Heart left ventricle (tissue), 16 donors: ENCODE data around the gene OSMR. TPM values are rescaled to one million over a fixed set of nuclear protein-coding genes. Genes with fewer than 3 reads are reported as not detected.

Experiments
- ATAC-seq, 4 donors: fragments of 200-7000 bp; cut with Tn5 transposase; one replicate each; pipeline ENCODE4 v1.9.1; 2020 to 2022; ENCODE audit warnings: moderate library complexity in 4 of 4, mild to moderate bottlenecking in 3 of 4, moderate number of reproducible peaks in 1 of 4
- DNase-seq, 5 donors: peaks; one replicate each; pipeline ENCODE4 v3.0.0-alpha.2; 2020
- H3K27ac ChIP-seq, 12 donors: fragments of 200-600 bp; sonication (generic) in 4 of 12; one replicate each; pipeline versions ENCODE4 v1.5.0 to v1.8.0; 2016 to 2022; ENCODE audit warnings: mild to moderate bottlenecking in 2 of 12
- H3K27me3 ChIP-seq, 9 donors: fragments of 200-600 bp; sonication (generic) in 2 of 9; one replicate each; pipeline versions ENCODE4 v1.5.1 to v1.8.0; 2016 to 2022; ENCODE audit warnings: mild to moderate bottlenecking in 3 of 9
- H3K36me3 ChIP-seq, 9 donors: fragments of 200-600 bp; sonication (generic) in 2 of 9; one replicate each; pipeline versions ENCODE4 v1.5.0 to v1.8.0; 2018 to 2022; ENCODE audit warnings: mild to moderate bottlenecking in 2 of 9
- H3K4me1 ChIP-seq, 12 donors: fragments of 200-600 bp; sonication (generic) in 4 of 12; one replicate each; pipeline versions ENCODE4 v1.5.0 to v1.8.0; 2016 to 2022; ENCODE audit warnings: mild to moderate bottlenecking in 3 of 12
- H3K4me3 ChIP-seq, 12 donors: fragments of 200-600 bp; sonication (generic) in 4 of 12; one replicate each; pipeline versions ENCODE4 v1.5.0 to v1.8.0; 2017 to 2022; ENCODE audit warnings: mild to moderate bottlenecking in 9 of 12, moderate library complexity in 4 of 12
- H3K9me3 ChIP-seq, 12 donors: fragments of 200-600 bp; sonication (generic) in 4 of 12; one replicate each; pipeline versions ENCODE4 v1.5.0 to v1.8.0; 2016 to 2022; ENCODE audit warnings: mild to moderate bottlenecking in 1 of 12
- POLR2A ChIP-seq, 2 donors: fragments of 450-650 bp; IDR thresholded peaks; one replicate each; pipeline ENCODE4 v1.6.1; 2017; ENCODE audit warnings: antibody characterized with exemption in 2 of 2, mild to moderate bottlenecking in 2 of 2, moderate library complexity in 2 of 2
- WGBS, 4 donors: extraction: QIAGEN DNeasy Blood & Tissue Kit in 2 of 4; methylation state at CpG; one replicate each; pipeline versions ENCODE4 v1.1.5 to v1.1.7; 2013 to 2018; 5-methylcytosine and 5-hydroxymethylcytosine counted together
- intact Hi-C, 10 donors: fragments of 100-400 bp; cut with DNase I; formaldehyde crosslinking; loops; one replicate each; pipeline versions ENCODE4 v1.11.1 to v1.14.2; 2022
- polyA plus RNA-seq, 2 donors: library from polyadenylated mRNA; stranded (reverse); fragments of 200-250 nt; gene quantifications; one replicate each; pipeline ENCODE4 v1.2.3, GENCODE V29; 2013
- total RNA-seq, 9 donors: library from RNA; depleted of rRNA in 2 of 9; stranded (reverse); fragments of >200 nt in 2 of 9; fragmentation: NEBNext Ultra II Directional in 3 of 9; extraction: Animal tissue kit (Norgen Biotek cat#: 25700) in 3 of 9; gene quantifications; one replicate each; pipeline versions ENCODE4 v1.1.0 to v1.2.4, GENCODE V29; 2016 to 2023
- TF ChIP-seq, protein P1 (sequence below), 12 donors: fragments of 200-600 bp; sonication (generic) in 4 of 12; IDR thresholded peaks; one replicate each; pipeline versions ENCODE4 v1.5.0 to v1.8.0; 2018 to 2022; ENCODE audit warnings: antibody characterized with exemption in 12 of 12, mild to moderate bottlenecking in 5 of 12
- donor health status: ischemic (EF 13 %, LVEDD 7.1; RV severe dilation, severe dysfunction).
- donor health status: healthy with polysubstance abuse.
- donor health status: DM: no; HTN: yes; CAD: no.
- donor health status: DM: no; HTN: no; CAD: no.
- donor health status: ischemic (EF 25% LVEDD 6.9; RV normal size, moderate dysfunction).
- donor health status: ischemic (EF 25% LVEDD 5.7; RV mildly dilated, moderate dysfunction).
- donor health status: healthy.
- donor health status: DM: yes; HTN: yes; CAD: no.
- donor health status: ischemic (EF 35%, LVEDD 5.7; RV mildly dilated, moderate dysfunction).
- donor health status: nonischemic (EF 11% LVEDD 7.7; RV severe dilation, severe dysfunction).
- donor health status: DM: yes; HTN: yes; CAD: no.
- donor health status: PGD.
- donor health status: ischemic (EF 29% LVEDD 5.4; RV normal size, mild dysfunction).
- donor health status: nonischemic (EF 23%, LVEDD 6.1; RV moderate dilation, normal function).

OSMR gene
- total and polyA plus RNA-seq, 11 donors: 4.2 to 39.2 (median 12.0) TPM

DNA sequence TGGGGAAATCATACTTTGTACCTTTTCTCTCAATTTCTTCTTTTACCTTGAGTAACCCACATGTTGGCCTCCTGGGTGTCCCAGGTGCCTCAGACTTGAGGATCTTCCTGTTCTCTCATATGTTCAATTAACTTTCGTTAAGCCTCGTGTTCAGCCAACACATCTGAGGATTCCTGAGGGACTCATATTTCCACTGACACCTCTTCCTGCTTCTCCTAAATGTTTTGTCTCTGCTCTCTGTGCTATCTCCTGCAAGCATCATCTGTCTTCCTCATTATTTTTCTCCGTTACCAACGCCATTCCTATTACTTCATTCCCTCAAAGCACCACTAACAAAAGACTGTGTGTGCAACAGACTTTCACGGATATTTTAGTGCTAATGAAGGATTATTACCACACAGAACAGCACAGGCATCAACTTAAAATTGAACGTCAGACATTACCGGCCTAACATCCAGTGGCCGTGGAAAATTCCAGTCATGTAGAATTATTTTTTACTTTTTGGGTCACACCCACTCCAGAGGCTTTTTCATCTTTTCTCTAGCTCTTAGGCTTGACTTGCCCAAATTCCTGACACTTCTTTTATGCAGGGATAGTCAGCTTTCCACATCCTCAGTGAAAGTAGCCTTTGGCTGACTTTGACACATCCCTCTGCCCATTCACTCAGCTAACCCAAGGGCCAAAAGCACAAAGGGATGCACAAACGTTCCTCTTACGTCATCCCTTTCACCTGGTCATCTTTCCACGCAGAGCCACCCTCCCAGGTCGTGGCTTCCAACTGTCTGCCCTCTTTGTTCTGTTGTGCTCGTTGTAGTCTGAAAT lies 46.0 kb upstream of the OSMR start:
- WGBS, 4 donors: 61 to 73% (median 63%) methylated on average over 13 of the region's 13 CpGs
- Histone ChIP-seq H3K27ac (peak overlapping the region in 8 of 12 donors; percentile 0 to 36 (median 18)), H3K4me1 (peaks cover 0 to 48% (median 21%) of the 10 kb centered on the region in 12 donors), H3K4me3 (no peak overlapping the region), H3K36me3 (no peaks in the 10 kb centered on the region), H3K9me3 (no peaks in the 10 kb centered on the region), H3K27me3 (no peaks in the 10 kb centered on the region)
- no peak for TF ChIP-seq POLR2A (IDR thresholded peaks at IDR 0.05)
- TF ChIP-seq, protein P1, sequence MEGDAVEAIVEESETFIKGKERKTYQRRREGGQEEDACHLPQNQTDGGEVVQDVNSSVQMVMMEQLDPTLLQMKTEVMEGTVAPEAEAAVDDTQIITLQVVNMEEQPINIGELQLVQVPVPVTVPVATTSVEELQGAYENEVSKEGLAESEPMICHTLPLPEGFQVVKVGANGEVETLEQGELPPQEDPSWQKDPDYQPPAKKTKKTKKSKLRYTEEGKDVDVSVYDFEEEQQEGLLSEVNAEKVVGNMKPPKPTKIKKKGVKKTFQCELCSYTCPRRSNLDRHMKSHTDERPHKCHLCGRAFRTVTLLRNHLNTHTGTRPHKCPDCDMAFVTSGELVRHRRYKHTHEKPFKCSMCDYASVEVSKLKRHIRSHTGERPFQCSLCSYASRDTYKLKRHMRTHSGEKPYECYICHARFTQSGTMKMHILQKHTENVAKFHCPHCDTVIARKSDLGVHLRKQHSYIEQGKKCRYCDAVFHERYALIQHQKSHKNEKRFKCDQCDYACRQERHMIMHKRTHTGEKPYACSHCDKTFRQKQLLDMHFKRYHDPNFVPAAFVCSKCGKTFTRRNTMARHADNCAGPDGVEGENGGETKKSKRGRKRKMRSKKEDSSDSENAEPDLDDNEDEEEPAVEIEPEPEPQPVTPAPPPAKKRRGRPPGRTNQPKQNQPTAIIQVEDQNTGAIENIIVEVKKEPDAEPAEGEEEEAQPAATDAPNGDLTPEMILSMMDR (IDR thresholded peaks at IDR 0.05): no peak
- ATAC-seq: peak in 1 of 4 donors; percentile 21
- intact Hi-C loops: loop anchor here in 5 of 10 donors (10.0 kb wide), 4 partner anchors 115 to 595 kb away; partner anchors contain the start of gene LIFR (in 4 of the 5)
- no peak for DNase-seq

DNA sequence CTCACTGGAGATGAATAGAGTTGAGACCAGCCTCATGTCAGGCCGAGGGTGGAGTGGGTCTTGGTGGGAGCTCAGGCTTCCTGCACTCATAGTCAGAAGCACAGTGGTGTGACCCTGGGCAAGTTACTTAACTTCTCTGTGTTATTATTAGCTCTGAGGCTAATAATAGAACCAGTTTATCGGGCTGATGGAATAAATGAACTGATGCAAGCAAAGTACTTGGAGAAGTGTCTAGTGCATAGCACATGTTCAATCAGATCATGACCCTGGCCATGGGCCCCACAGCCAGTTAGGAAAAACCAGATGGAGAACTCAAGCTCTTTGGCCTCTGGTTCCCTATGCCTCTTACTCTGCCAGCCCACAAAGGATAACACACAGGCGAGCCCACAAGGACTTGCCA lies 45.3 kb upstream of the OSMR start:
- ATAC-seq (peak; percentile 7 to 88 (median 71)), DNase-seq (peak in 2 of 5 donors; percentile 44 to 51)
- H3K27me3 ChIP-seq: no peaks in the 10 kb centered on the region
- H3K36me3 ChIP-seq: no peaks in the 10 kb centered on the region
- no peak overlapping the region for H3K4me3 ChIP-seq
- no peak for TF ChIP-seq POLR2A (IDR thresholded peaks at IDR 0.05)
- TF ChIP-seq, protein P1 (IDR thresholded peaks at IDR 0.05): no peak
- peak overlapping the region in 3 of 12 donors; percentile 0 to 36 (median 2) for H3K27ac ChIP-seq
- H3K9me3 ChIP-seq: no peaks in the 10 kb centered on the region
- peaks cover 0 to 47% (median 18%) of the 10 kb centered on the region in 12 donors for H3K4me1 ChIP-seq
- WGBS, 4 donors: 47 to 53% (median 49%) methylated on average over 3 of the region's 3 CpGs
- intact Hi-C loops: loop anchor here in 5 of 10 donors (10.0 kb wide), 4 partner anchors 116 to 596 kb away; partner anchors contain the start of gene LIFR (in 4 of the 5)

DNA sequence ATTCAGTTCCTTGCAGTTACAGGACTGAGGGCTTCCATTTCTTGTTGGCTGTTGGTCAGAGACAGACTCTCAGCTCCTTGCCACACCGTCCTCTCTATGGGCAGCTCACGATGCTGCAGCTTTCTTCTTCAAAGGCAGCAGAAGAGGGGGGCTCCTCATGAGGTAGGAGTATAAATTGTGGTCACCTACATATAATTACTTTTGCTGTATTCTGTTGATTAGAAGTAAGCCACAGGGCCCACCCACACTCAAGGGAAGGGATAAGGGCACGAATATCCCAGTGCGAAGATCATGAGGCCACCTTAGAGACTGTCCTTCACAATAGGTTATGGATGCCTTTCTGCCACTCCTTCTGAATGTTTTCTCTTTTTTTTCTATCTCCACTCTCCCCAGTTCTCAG lies 43.7 kb upstream of the OSMR start:
- ATAC-seq (no peak), DNase-seq (no peak)
- intact Hi-C loops: loop anchor here in 5 of 10 donors (10.0 kb wide), 4 partner anchors 117 to 597 kb away; partner anchors contain the start of gene LIFR (in 4 of the 5)
- Histone ChIP-seq H3K9me3 (no peaks in the 10 kb centered on the region), H3K36me3 (no peaks in the 10 kb centered on the region), H3K27ac (no peak overlapping the region), H3K4me1 (peaks cover 0 to 41% (median 12%) of the 10 kb centered on the region in 12 donors), H3K27me3 (no peaks in the 10 kb centered on the region), H3K4me3 (no peak overlapping the region)
- WGBS, 4 donors: 93 to 96% (median 96%) methylated on average over 4 of the region's 4 CpGs
- no peak for TF ChIP-seq POLR2A (IDR thresholded peaks at IDR 0.05)
- TF ChIP-seq, protein P1 (IDR thresholded peaks at IDR 0.05): no peak

DNA sequence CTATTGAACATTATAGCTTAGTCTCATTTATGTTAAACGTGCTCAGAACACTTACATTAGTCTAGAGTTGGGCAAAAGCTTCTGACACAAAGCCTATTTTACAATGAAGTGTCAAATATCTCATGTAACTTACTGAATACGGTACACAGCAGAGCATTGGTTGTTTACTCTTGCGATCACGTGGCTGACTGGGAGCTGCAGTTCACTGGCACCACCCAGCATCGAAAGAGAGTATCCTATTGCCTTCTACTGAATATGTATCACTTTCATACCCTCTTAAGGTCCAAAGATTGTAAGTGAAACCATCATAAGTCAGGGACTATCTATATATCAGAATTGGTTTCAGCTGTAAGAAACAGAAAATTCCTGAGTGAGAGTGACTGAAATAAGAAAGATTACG lies 42.6 kb upstream of the OSMR start:
- intact Hi-C loops: loop anchor here in 5 of 10 donors (10.0 kb wide), 4 partner anchors 118 to 598 kb away; partner anchors contain the start of gene LIFR (in 4 of the 5)
- no peak for ATAC-seq
- H3K9me3 ChIP-seq: no peaks in the 10 kb centered on the region
- no peaks in the 10 kb centered on the region for H3K36me3 ChIP-seq
- WGBS, 4 donors: 96 to 99% (median 97%) methylated on average over 6 of the region's 6 CpGs
- H3K4me1 ChIP-seq: peaks cover 0 to 51% (median 17%) of the 10 kb centered on the region in 12 donors
- no peak overlapping the region for H3K27ac ChIP-seq
- no peak for DNase-seq
- no peaks in the 10 kb centered on the region for H3K27me3 ChIP-seq
- TF ChIP-seq POLR2A (IDR thresholded peaks at IDR 0.05): no peak
- TF ChIP-seq, protein P1 (IDR thresholded peaks at IDR 0.05): no peak
- no peak overlapping the region for H3K4me3 ChIP-seq
